Astrocyte of the cerebellum (primary cell): ENCODE results near the gene TLCD1.

Source experiments
- DNase-seq: peaks from one replicate; pipeline ENCODE4 v3.0.0-alpha.2; 2011; ENCODE audit warnings: low read depth
- H3K4me3 ChIP-seq: 2 replicates; pipeline ENCODE4 v1.5.1; 2011; ENCODE audit warnings: mild to moderate bottlenecking, low read depth, low read length, moderate library complexity
- CTCF ChIP-seq: IDR thresholded peaks from 2 replicates; pipeline ENCODE4 v1.5.1; 2012; ENCODE audit warnings: low read length, low read depth, moderate library complexity, mild to moderate bottlenecking; ENCODE audit errors: missing control alignments
- in situ Hi-C: cut with HindIII; loops from 2 replicates; pipeline ENCODE4 v1.10.0; 2017; ENCODE audit warnings: low sequenced_read_pairs

Gene TLCD1

GRCh38 chr17:28684963-28685362 is 41.1 kb downstream of the TLCD1 start:
- no peak overlapping the region for H3K4me3 ChIP-seq
- DNase-seq, result no peak
- no peak for TF ChIP-seq CTCF
- in situ Hi-C loops, result no loop called here

GRCh38 chr17:28682655-28683054 is 43.4 kb downstream of the TLCD1 start:
- H3K4me3 ChIP-seq, result no peak overlapping the region
- in situ Hi-C loops, result no loop called here
- no peak for TF ChIP-seq CTCF
- DNase-seq, result no peak

GRCh38 chr17:28675980-28676379 is 50.1 kb downstream of the TLCD1 start:
- no peak overlapping the region for H3K4me3 ChIP-seq
- in situ Hi-C loops, result no loop called here
- TF ChIP-seq CTCF, result peak; percentile 32
- no peak for DNase-seq

GRCh38 chr17:28675490-28675889 is 50.5 kb downstream of the TLCD1 start:
- no peak for DNase-seq
- H3K4me3 ChIP-seq, result no peak overlapping the region
- in situ Hi-C loops, result no loop called here
- no peak for TF ChIP-seq CTCF
